GM13977 (cell line): ENCODE data around the gene SRD5A2.

Experiments used
- DNase-seq: peaks from one replicate; pipeline ENCODE4 v3.0.0; 2012; ENCODE audit warnings: low spot score
- in situ Hi-C: fragments of 300-500 bp; cut with MboI; formaldehyde crosslinking; loops from one replicate; pipeline ENCODE4 v1.12.0; 2022; ENCODE audit warnings: low sequenced_read_pairs, low pct_unique_long_range_greater_than_20kb, mixed read lengths, inconsistent platforms; ENCODE audit not compliant: unreplicated experiment
- TF ChIP-seq, protein P1 (sequence below): IDR thresholded peaks from 2 replicates; pipeline ENCODE4 v1.5.1; 2012; ENCODE audit warnings: mild to moderate bottlenecking, control low read depth; ENCODE audit not compliant: insufficient read depth; ENCODE audit errors: extremely low read depth, missing control alignments

The SRD5A2 gene

GRCh38 chr2:31558401-31559295, 22.1 kb downstream of the SRD5A2 start:
- DNase-seq, result no peak
- in situ Hi-C loops, result no loop called here
- TF ChIP-seq, protein P1, sequence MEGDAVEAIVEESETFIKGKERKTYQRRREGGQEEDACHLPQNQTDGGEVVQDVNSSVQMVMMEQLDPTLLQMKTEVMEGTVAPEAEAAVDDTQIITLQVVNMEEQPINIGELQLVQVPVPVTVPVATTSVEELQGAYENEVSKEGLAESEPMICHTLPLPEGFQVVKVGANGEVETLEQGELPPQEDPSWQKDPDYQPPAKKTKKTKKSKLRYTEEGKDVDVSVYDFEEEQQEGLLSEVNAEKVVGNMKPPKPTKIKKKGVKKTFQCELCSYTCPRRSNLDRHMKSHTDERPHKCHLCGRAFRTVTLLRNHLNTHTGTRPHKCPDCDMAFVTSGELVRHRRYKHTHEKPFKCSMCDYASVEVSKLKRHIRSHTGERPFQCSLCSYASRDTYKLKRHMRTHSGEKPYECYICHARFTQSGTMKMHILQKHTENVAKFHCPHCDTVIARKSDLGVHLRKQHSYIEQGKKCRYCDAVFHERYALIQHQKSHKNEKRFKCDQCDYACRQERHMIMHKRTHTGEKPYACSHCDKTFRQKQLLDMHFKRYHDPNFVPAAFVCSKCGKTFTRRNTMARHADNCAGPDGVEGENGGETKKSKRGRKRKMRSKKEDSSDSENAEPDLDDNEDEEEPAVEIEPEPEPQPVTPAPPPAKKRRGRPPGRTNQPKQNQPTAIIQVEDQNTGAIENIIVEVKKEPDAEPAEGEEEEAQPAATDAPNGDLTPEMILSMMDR, result no peak

DNA sequence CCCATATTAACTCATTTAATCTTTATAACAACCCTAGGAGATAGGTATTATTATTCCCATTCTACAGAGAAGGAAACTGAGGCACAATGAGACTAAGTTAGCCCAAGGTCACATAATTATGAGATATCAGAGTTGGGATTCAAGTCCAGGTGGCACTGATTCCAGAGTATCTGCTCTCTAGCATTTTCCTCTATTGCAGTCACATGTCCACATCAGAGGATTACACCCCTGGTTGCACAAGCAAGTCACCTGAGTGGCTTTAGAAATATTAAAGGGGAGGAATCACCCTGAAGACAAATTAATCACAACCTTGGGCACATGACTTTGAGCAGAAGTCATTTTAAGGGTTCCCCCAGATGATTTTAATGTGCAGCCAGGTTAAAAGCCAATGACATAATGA, 23.8 kb downstream of the SRD5A2 start:
- DNase-seq, result no peak
- in situ Hi-C loops, result no loop called here
- TF ChIP-seq, protein P1, result no peak

- in situ Hi-C loops, result no loop called here
- DNase-seq, result no peak
- TF ChIP-seq, protein P1, result no peak
Measured at GRCh38 chr2:31555967-31556706, 24.6 kb downstream of the SRD5A2 start.

DNA sequence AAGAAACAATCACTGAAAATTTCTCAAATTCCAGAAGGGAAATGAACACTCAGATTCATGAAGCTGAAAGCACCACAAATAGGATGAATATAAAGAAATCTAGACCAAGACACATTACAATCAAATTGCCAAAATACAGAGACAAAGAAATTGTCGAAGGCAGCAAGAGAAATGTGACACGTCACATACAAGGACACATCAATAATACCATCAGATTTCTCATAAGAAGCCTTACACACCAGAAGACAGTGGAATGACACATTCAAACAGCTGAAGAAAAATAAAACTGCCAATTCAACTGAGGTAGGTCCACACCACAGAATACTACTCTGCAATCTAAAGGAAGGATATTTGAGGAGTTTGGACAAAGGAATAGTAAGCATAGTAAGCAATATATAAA, 27.4 kb downstream of the SRD5A2 start:
- in situ Hi-C loops, result no loop called here
- DNase-seq, result no peak
- TF ChIP-seq, protein P1, result no peak

DNA sequence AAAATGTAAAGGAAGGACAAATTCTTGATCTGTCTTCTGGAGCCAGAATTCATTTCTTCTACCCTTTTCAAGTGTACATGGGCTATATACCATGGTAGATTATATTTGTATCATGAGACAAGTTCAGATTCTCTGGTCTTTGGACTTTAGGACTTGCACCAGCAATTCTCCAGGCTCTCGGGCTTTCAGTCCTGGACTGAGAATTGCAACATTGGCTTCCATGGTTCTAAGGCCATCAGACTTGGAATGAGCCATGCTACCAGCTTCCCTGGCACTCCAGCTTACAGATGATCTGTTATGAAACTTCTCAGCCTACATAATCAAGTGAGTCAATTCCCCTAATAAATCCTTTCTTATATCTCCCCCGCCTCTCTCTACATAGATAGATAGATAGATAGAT, 33.3 kb downstream of the SRD5A2 start:
- TF ChIP-seq, protein P1, result no peak
- in situ Hi-C loops, result no loop called here
- DNase-seq, result no peak

- TF ChIP-seq, protein P1, result no peak
- DNase-seq, result no peak
- in situ Hi-C loops, result no loop called here
Measured at GRCh38 chr2:31541853-31542252, 38.9 kb downstream of the SRD5A2 start.
